ENCODE data around the gene WDR18.

GRCh38 chr19:1026783-1027649 is 42.9 kb downstream of the WDR18 start:
- TF ChIP-seq CTCF (IDR thresholded peaks at IDR 0.05) (no peak), POLR2A (IDR thresholded peaks at IDR 0.05) (no peak)

All from uterus (tissue), 2 donors.